Breast epithelium (tissue), 3 donors: ENCODE results near the gene ZNF785.

Source experiments
- CTCF ChIP-seq, 3 donors: fragments of 450-650 bp; IDR thresholded peaks; one replicate each; pipeline ENCODE4 v1.5.1; 2016 to 2017; ENCODE audit warnings: antibody characterized with exemption in 3 of 3, mild to moderate bottlenecking in 3 of 3, moderate library complexity in 3 of 3
- POLR2A ChIP-seq: fragments of 450-650 bp; IDR thresholded peaks from one replicate; pipeline ENCODE4 v1.6.1; 2016; ENCODE audit warnings: antibody characterized with exemption, mild to moderate bottlenecking, moderate library complexity
- POLR2AphosphoS5 ChIP-seq, 3 donors: sonication (generic); formaldehyde crosslinking; IDR thresholded peaks; one replicate each; pipeline ENCODE4 v1.6.1; 2017; ENCODE audit warnings: antibody characterized with exemption in 3 of 3

- no peak for TF ChIP-seq CTCF (IDR thresholded peaks at IDR 0.05)
- no peak for TF ChIP-seq POLR2AphosphoS5 (IDR thresholded peaks at IDR 0.05)
- TF ChIP-seq POLR2A: no peak
These were observed 25.8 kb downstream of the ZNF785 start for GRCh38 chr16:30559690-30560089.
